ENCODE data around the gene ARNT2. TPM values are rescaled to one million over a fixed set of nuclear protein-coding genes. Genes with fewer than 3 reads are reported as not detected.

ARNT2 gene
- total and polyA plus RNA-seq, 10 of the 15 experiments (the other 5 are each of a cell fraction or from before 2014, with no cell fraction given), result 0.07 to 0.49 (median 0.09) TPM; not detected in 6

- TF ChIP-seq CTCF (IDR thresholded peaks at IDR 0.05 in 2 of 3, conservative IDR thresholded peaks at IDR 0.05 in 1 of 3; ENCODE audit: control insufficient read depth in 2 of 3, extremely low read depth in 1 of 3, insufficient read depth in 1 of 3, low read depth in 3 of 3, low read length in 3 of 3) (no peak), BMI1 (IDR thresholded peaks at IDR 0.05; ENCODE audit: borderline replicate concordance) (no peak), ZNF384 (IDR thresholded peaks at IDR 0.05; ENCODE audit: borderline replicate concordance, low read depth, low read length) (no peak), DPF2 (IDR thresholded peaks at IDR 0.05) (no peak), TCF3 (IDR thresholded peaks at IDR 0.05; ENCODE audit: borderline replicate concordance, insufficient read depth, low read depth, low read length) (no peak), ZSCAN29 (IDR thresholded peaks at IDR 0.05) (no peak)
Observed at GRCh38 chr15:80434926-80435720, 30.9 kb downstream of the ARNT2 start (continued).

GRCh38 chr15:80436511-80437307 is 32.5 kb downstream of the ARNT2 start:
- Histone ChIP-seq H3K9me3 (replicated peaks; ENCODE audit: control insufficient read depth, insufficient read depth, low read length) (no peaks in the 10 kb centered on the region), H3K4me1 (ENCODE audit: control insufficient read depth, insufficient read depth, low read length) (no peaks in the 10 kb centered on the region), H3K79me2 (ENCODE audit: control insufficient read depth, insufficient read depth, low read length) (no peaks in the 10 kb centered on the region), H3K27me3 (replicated peaks in 1 of 2; ENCODE audit: control insufficient read depth in 2 of 2, insufficient read depth in 2 of 2, low read length in 1 of 2) (peaks cover 0 to 3% of the 10 kb centered on the region in 2 experiments; a peak in 2 of 4 replicates), H2AFZ (ENCODE audit: control insufficient read depth, low read depth, low read length) (no peak overlapping the region), H3K36me3 (ENCODE audit: control insufficient read depth in 2 of 2, insufficient read depth in 2 of 2, low read length in 1 of 2) (no peaks in the 10 kb centered on the region), H3K27ac (ENCODE audit: control insufficient read depth, insufficient read depth) (no peak overlapping the region), H3K9ac (ENCODE audit: control insufficient read depth, insufficient read depth, low read length) (no peak overlapping the region), H3K4me2 (ENCODE audit: control insufficient read depth, insufficient read depth) (no peak overlapping the region), H4K20me1 (ENCODE audit: control insufficient read depth, insufficient read depth) (no peaks in the 10 kb centered on the region), H3K4me3 (no peak overlapping the region)
- ChIA-PET POLR2A (no interaction called here), RAD21 (ENCODE audit: unreplicated experiment) (no interaction called here), CTCF (interaction anchor here (0.9 kb wide), 2 partner anchors 9 to 19 kb away, joined by 3 read pairs; no protein-coding TSS in a partner anchor), SMC1A (ENCODE audit: uncharacterized antibody, unreplicated experiment) (no interaction called here)
- 18% methylated on average over 13 of the region's 13 CpGs for WGBS (ENCODE audit: insufficient coverage, insufficient replicate concordance, low lambda C conversion rate, missing lambda C conversion rate)
- DNase-seq (ENCODE audit: low read depth, low spot score) (no peak), FAIRE-seq (no peak), ATAC-seq (no peak)
- in situ Hi-C loops (cut with MboI) (no loop called here), intact Hi-C loops (cut with micrococcal nuclease; ENCODE audit: unreplicated experiment) (no loop called here)
- BruUV-seq (replicated peaks), result no TSS peak
- no peak for TF ChIP-seq ATF7 (IDR thresholded peaks at IDR 0.05; ENCODE audit: low read depth)
- TF ChIP-seq, protein P1, sequence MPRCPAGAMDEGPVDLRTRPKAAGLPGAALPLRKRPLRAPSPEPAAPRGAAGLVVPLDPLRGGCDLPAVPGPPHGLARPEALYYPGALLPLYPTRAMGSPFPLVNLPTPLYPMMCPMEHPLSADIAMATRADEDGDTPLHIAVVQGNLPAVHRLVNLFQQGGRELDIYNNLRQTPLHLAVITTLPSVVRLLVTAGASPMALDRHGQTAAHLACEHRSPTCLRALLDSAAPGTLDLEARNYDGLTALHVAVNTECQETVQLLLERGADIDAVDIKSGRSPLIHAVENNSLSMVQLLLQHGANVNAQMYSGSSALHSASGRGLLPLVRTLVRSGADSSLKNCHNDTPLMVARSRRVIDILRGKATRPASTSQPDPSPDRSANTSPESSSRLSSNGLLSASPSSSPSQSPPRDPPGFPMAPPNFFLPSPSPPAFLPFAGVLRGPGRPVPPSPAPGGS (IDR thresholded peaks at IDR 0.05; ENCODE audit: borderline replicate concordance, insufficient read depth, low read depth, low read length, poor library complexity, severe bottlenecking), result peak; percentile 19

All from GM12878 (cell line).